H9 (cell line): ENCODE results near the gene UNC119. TPM values are rescaled to one million over a fixed set of nuclear protein-coding genes. Genes with fewer than 3 reads are reported as not detected.

Source experiments
- DNase-seq: peaks from one replicate; pipeline ENCODE4 v3.0.0-alpha.2; 2017
- H2AFZ ChIP-seq: one replicate; pipeline ENCODE4 v1.6.1; 2013; ENCODE audit warnings: mild to moderate bottlenecking, low read length, control low read depth, moderate library complexity
- H2AK5ac ChIP-seq: 2 replicates; pipeline ENCODE4 v1.6.1; 2013; ENCODE audit warnings: low read length, control low read depth, mixed read lengths; ENCODE audit not compliant: insufficient read length
- H2BK120ac ChIP-seq: one replicate; pipeline ENCODE4 v1.6.1; 2013; ENCODE audit warnings: low read depth, mild to moderate bottlenecking, low read length, control low read depth, inconsistent platforms; ENCODE audit not compliant: poor library complexity, severe bottlenecking
- H2BK12ac ChIP-seq: 2 replicates; pipeline ENCODE4 v1.6.1; 2013; ENCODE audit warnings: low read length, control low read depth, mixed read lengths, low read depth; ENCODE audit not compliant: insufficient read length
- H2BK15ac ChIP-seq: 2 replicates; pipeline ENCODE4 v1.6.1; 2013; ENCODE audit warnings: low read depth, low read length, control low read depth
- H2BK20ac ChIP-seq: one replicate; pipeline ENCODE4 v1.6.1; 2013; ENCODE audit warnings: low read depth, mild to moderate bottlenecking, low read length, control low read depth, inconsistent platforms; ENCODE audit not compliant: poor library complexity, severe bottlenecking
- H2BK5ac ChIP-seq: 2 replicates; pipeline ENCODE4 v1.6.1; 2013; ENCODE audit warnings: low read length, control low read depth, mixed read lengths; ENCODE audit not compliant: insufficient read length
- H3K14ac ChIP-seq: 2 replicates; pipeline ENCODE4 v1.6.1; 2013; ENCODE audit warnings: low read length, control low read depth; ENCODE audit not compliant: insufficient read depth
- H3K18ac ChIP-seq: 2 replicates; pipeline ENCODE4 v1.6.1; 2013; ENCODE audit warnings: low read depth, mild to moderate bottlenecking, mixed read lengths, low read length, control low read depth; ENCODE audit not compliant: insufficient read length
- H3K23ac ChIP-seq: 2 replicates; pipeline ENCODE4 v1.6.1; 2013; ENCODE audit warnings: low read length, control low read depth, mixed read lengths, low read depth; ENCODE audit not compliant: insufficient read length
- H3K23me2 ChIP-seq: 2 replicates; pipeline ENCODE4 v1.6.1; 2013; ENCODE audit warnings: low read depth, mild to moderate bottlenecking, mixed read lengths, low read length, control low read depth; ENCODE audit not compliant: insufficient read length, poor library complexity, severe bottlenecking
- H3K27ac ChIP-seq: 2 replicates; pipeline ENCODE4 v1.5.1; 2013; ENCODE audit warnings: low read length, control low read depth, mixed read lengths, low read depth; ENCODE audit not compliant: insufficient read length
- H3K27me3 ChIP-seq: 2 replicates; pipeline ENCODE4 v1.6.1; 2013; ENCODE audit warnings: low read length, control low read depth, inconsistent platforms; ENCODE audit not compliant: insufficient read depth
- H3K4ac ChIP-seq: 2 replicates; pipeline ENCODE4 v1.6.1; 2013; ENCODE audit warnings: low read depth, mild to moderate bottlenecking, control low read depth, inconsistent platforms, low read length, moderate library complexity
- H3K4me1 ChIP-seq: 2 replicates; pipeline ENCODE4 v1.6.1; 2013; ENCODE audit warnings: low read length, control low read depth, inconsistent platforms; ENCODE audit not compliant: insufficient read depth
- H3K4me2 ChIP-seq: 2 replicates; pipeline ENCODE4 v1.6.1; 2013; ENCODE audit warnings: low read length, control low read depth, mixed read lengths; ENCODE audit not compliant: insufficient read length, insufficient read depth
- H3K56ac ChIP-seq: 2 replicates; pipeline ENCODE4 v1.6.1; 2013; ENCODE audit warnings: low read depth, mild to moderate bottlenecking, mixed read lengths, low read length, control low read depth; ENCODE audit not compliant: insufficient read length
- H3K79me1 ChIP-seq: 2 replicates; pipeline ENCODE4 v1.6.1; 2013; ENCODE audit warnings: low read depth, mild to moderate bottlenecking, moderate library complexity, low read length, control low read depth, inconsistent platforms; ENCODE audit not compliant: insufficient read depth, poor library complexity, severe bottlenecking
- H3K79me2 ChIP-seq: 2 replicates; pipeline ENCODE4 v1.6.1; 2013; ENCODE audit warnings: low read length, control low read depth, inconsistent platforms; ENCODE audit not compliant: insufficient read depth
- H3K9ac ChIP-seq: 2 replicates; pipeline ENCODE4 v1.6.1; 2013; ENCODE audit warnings: low read length, control low read depth, mixed read lengths; ENCODE audit not compliant: insufficient read length; ENCODE audit errors: extremely low read depth
- H3K9me3 ChIP-seq: one replicate; pipeline ENCODE4 v1.6.1; 2013; ENCODE audit warnings: low read depth, low read length, inconsistent platforms; ENCODE audit not compliant: control insufficient read depth
- H3T11ph ChIP-seq: one replicate; pipeline ENCODE4 v1.6.1; 2013; ENCODE audit warnings: mild to moderate bottlenecking, low read length, control low read depth, inconsistent platforms
- H4K20me1 ChIP-seq: one replicate; pipeline ENCODE4 v1.6.1; 2013; ENCODE audit not compliant: control insufficient read depth, insufficient read length, insufficient read depth
- H4K5ac ChIP-seq: 2 replicates; pipeline ENCODE4 v1.6.1; 2013; ENCODE audit warnings: low read depth, mild to moderate bottlenecking, mixed read lengths, low read length, control low read depth; ENCODE audit not compliant: insufficient read length
- H4K8ac ChIP-seq: replicated peaks from 2 replicates; pipeline ENCODE4 v1.6.1; 2013; ENCODE audit warnings: low read length, control low read depth, mixed read lengths, low read depth; ENCODE audit not compliant: insufficient read length
- H4K91ac ChIP-seq: 2 replicates; pipeline ENCODE4 v1.6.1; 2013; ENCODE audit warnings: low read depth, mild to moderate bottlenecking, moderate library complexity, mixed read lengths, low read length, control low read depth; ENCODE audit not compliant: insufficient read length
- H3K27ac Mint-ChIP-seq, 3 experiments: 2 replicates in 2 of 3; 3 replicates in 1 of 3; pipeline ENCODE4 v1.8.0; 2020 to 2021; ENCODE audit warnings: mixed read lengths in 3 of 3, mild to moderate bottlenecking in 1 of 3, moderate library complexity in 1 of 3
- H3K27me3 Mint-ChIP-seq: 2 replicates; pipeline ENCODE4 v1.8.0; 2021; ENCODE audit warnings: low read depth, mild to moderate bottlenecking, moderate library complexity, mixed read lengths
- H3K36me3 Mint-ChIP-seq, 3 experiments: 2 replicates in 2 of 3; 3 replicates in 1 of 3; pipeline ENCODE4 v1.8.0; 2020 to 2021; ENCODE audit warnings: low read depth in 3 of 3, mixed read lengths in 3 of 3; ENCODE audit not compliant: insufficient read depth in 1 of 3
- H3K4me1 Mint-ChIP-seq, 2 experiments: 2 replicates each; pipeline ENCODE4 v1.8.0; 2020; ENCODE audit warnings: mixed read lengths in 2 of 2
- H3K4me3 Mint-ChIP-seq, 2 experiments: 2 replicates in 1 of 2; 3 replicates in 1 of 2; pipeline ENCODE4 v1.8.0; 2020 to 2021; ENCODE audit warnings: mild to moderate bottlenecking in 2 of 2, mixed read lengths in 2 of 2, moderate library complexity in 1 of 2
- H3K9me3 Mint-ChIP-seq, 2 experiments: 2 replicates in 1 of 2; 3 replicates in 1 of 2; pipeline ENCODE4 v1.8.0; 2020; ENCODE audit warnings: mild to moderate bottlenecking in 2 of 2, mixed read lengths in 2 of 2, moderate library complexity in 1 of 2
- CTCF ChIP-seq: fragments of 200-600 bp; sonication (generic); conservative IDR thresholded peaks from 3 replicates; pipeline ENCODE4 v1.8.0; 2021; ENCODE audit warnings: antibody characterized with exemption, mild to moderate bottlenecking
- WGBS: extraction: QIAGEN DNeasy Blood & Tissue Kit; methylation state at CpG from one replicate; pipeline ENCODE4 v1.1.7; 2013; ENCODE audit warnings: missing lambda C conversion rate, low lambda C conversion rate, mixed read lengths; ENCODE audit not compliant: insufficient read length; ENCODE audit errors: extremely low coverage; 5-methylcytosine and 5-hydroxymethylcytosine counted together
- total RNA-seq: library from RNA; stranded (reverse); gene quantifications from 2 replicates; pipeline ENCODE4 v1.2.1, GENCODE V29; 2021

UNC119 gene
- total RNA-seq, 1 experiment from 2014 or later = 36.9 TPM

- DNase-seq = no peak
- H2BK20ac ChIP-seq = no peak overlapping the region
Observed at GRCh38 chr17:28572259-28573039, 20.0 kb upstream of the UNC119 start.

More at GRCh38 chr17:28572259-28573039, 20.0 kb upstream of the UNC119 start:
- peaks cover 11 to 28% (median 24%) of the 10 kb centered on the region in 3 experiments; a peak in 6 of 7 replicates for H3K36me3 Mint-ChIP-seq
- WGBS = no CpG with 5 or more reads among the region's 5 CpGs
- Histone ChIP-seq H4K5ac (no peak overlapping the region), H3K4ac (no peak overlapping the region), H3K18ac (no peak overlapping the region), H3K23ac (no peak overlapping the region), H2BK12ac (no peak overlapping the region), H3K14ac (no peak overlapping the region), H2BK120ac (no peak overlapping the region), H3K23me2 (peaks cover 11% of the 10 kb centered on the region), H3K56ac (no peak overlapping the region), H3K9me3 (no peaks in the 10 kb centered on the region), H2BK15ac (no peak overlapping the region), H2AK5ac (no peak overlapping the region), H3K27ac (no peak overlapping the region), H3K4me2 (peak overlapping the region; percentile 87), H4K20me1 (peaks cover 2% of the 10 kb centered on the region), H3K27me3 (no peaks in the 10 kb centered on the region), H2AFZ (no peak overlapping the region), H3T11ph (no peak overlapping the region), H3K79me1 (no peaks in the 10 kb centered on the region), H3K79me2 (no peaks in the 10 kb centered on the region), H3K4me1 (no peaks in the 10 kb centered on the region), H3K9ac (no peak overlapping the region), H2BK5ac (no peak overlapping the region), H4K8ac (no peak overlapping the region), H4K91ac (no peak overlapping the region)
- peak overlapping the region; percentile 92 to 97 for H3K4me3 Mint-ChIP-seq
- H3K27ac Mint-ChIP-seq = no peak overlapping the region
- H3K27me3 Mint-ChIP-seq = peaks cover 7% of the 10 kb centered on the region
- no peaks in the 10 kb centered on the region for H3K9me3 Mint-ChIP-seq
- peaks cover 24 to 37% of the 10 kb centered on the region in 2 experiments for H3K4me1 Mint-ChIP-seq
- TF ChIP-seq CTCF = no peak
